ENCODE results near the gene ACP3.

- no peak for TF ChIP-seq CTCF (IDR thresholded peaks at IDR 0.05; ENCODE audit: low read depth, low read length, missing input control)
- TF ChIP-seq RAD21 (IDR thresholded peaks at IDR 0.05), result no peak
- TF ChIP-seq ATF3 (IDR thresholded peaks at IDR 0.05), result no peak
- TF ChIP-seq YY1 (IDR thresholded peaks at IDR 0.05), result no peak
- TF ChIP-seq ZBTB33 (IDR thresholded peaks at IDR 0.05), result no peak
- no peak for TF ChIP-seq EGR1 (IDR thresholded peaks at IDR 0.05; ENCODE audit: low read depth in 2 of 2)
- TF ChIP-seq TAF1 (conservative IDR thresholded peaks at IDR 0.05), result no peak
Observed at GRCh38 chr3:132332508-132332907, 15.3 kb downstream of the ACP3 start.
